Breast epithelium (tissue), 3 donors: ENCODE data around the gene RSAD1.

ENCODE experiments used
- CTCF ChIP-seq, 3 donors: fragments of 450-650 bp; IDR thresholded peaks; one replicate each; pipeline ENCODE4 v1.5.1; 2016 to 2017; ENCODE audit warnings: antibody characterized with exemption in 3 of 3, mild to moderate bottlenecking in 3 of 3, moderate library complexity in 3 of 3
- POLR2A ChIP-seq: fragments of 450-650 bp; IDR thresholded peaks from one replicate; pipeline ENCODE4 v1.6.1; 2016; ENCODE audit warnings: antibody characterized with exemption, mild to moderate bottlenecking, moderate library complexity

DNA sequence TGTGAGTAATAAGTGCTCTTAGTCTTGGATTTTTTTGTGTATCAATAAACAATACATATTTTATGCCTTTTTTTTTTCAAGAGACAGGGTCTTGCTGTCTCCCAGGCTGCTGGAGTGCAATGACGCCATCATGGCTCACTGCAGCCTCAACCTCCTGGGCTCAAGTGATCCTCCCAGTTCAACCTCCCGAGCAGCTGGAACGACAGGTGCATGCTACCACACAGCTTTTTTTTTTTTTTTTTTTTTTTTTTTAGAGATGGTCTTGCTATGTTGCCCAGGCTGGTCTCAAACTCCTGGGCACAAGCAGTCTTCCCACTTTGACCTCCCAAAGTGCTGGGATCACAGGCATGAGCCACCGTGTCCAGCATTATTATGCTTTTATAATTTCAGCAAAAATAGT lies 39.7 kb upstream of the RSAD1 start:
- no peak for TF ChIP-seq CTCF (IDR thresholded peaks at IDR 0.05)
- TF ChIP-seq POLR2A = no peak
